ENCODE data around the gene GABRR3.

The GABRR3 gene

DNA sequence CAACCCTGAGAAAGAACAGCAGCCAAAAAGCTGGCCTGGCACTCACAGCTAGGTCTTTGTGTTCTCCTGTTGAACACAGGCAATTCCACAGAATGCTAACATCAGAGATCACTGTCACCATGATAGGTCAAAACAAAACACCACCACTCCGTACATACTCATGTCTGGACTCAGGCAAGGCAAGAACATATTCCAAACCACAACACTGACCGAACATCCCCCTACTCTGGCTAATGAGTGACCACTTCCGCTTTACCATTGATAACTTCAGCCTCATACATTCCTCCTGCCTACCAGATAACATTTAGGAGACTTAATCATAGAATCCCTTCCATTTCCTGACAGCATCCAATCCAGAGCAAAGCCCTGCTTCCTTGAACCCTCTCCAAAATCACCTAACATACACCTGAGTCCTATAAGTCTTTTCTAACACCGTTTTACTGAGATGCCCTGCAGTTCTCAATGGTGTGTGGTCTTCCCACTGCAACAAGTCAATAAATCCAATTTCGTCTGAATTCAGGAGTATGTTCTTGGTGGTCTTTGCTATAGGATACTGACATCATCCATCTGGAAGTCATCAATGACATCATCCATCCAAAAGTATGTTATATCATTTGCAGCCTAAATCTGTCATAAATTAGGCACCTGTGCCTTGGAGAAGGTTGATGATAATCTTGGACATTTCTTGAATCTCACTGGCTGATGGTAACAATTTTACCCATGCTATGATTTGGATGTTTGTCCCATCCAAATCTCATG lies 86.6 kb downstream of the GABRR3 start:
- TF ChIP-seq ZFX (IDR thresholded peaks at IDR 0.05; ENCODE audit: borderline replicate concordance) (no peak), CTCF (IDR thresholded peaks at IDR 0.05) (no peak)

DNA sequence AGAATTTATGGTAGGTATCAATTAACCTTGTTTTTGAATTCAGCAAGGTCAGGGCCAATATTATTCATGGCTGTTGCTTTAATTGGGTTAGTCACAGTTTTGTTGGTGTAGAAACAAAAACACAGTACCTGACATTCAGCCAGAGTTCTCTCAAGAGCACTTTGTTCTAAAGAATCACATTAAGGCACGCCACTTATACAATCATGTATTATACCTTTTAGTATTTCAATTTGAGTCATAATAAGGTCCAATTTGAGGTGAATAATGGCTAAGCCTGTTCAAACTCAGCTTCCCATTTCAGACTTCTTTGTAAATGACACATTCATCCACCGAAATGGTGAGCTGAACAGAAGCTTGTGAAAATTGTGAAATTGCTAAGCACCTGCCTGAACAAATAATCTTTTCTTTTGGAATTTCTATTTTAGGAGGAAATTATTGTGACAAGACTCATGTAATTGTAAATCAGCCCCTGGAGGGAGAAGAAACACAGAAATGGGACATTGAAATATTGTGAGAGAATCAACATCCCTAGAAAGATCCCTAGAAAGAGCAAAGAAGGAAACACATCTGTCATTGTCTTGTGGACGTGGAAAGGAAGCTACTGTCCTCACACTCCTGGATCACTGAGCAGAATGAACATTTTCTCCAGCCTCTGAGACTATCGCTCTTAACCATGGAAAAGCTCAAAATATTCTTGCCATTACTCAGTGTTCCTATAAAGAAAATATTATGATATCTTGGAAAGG lies 92.1 kb downstream of the GABRR3 start:
- no peak overlapping the region for H3K27ac ChIP-seq
- TF ChIP-seq CTCF (IDR thresholded peaks at IDR 0.05): no peak
- no peak for TF ChIP-seq ZFX (IDR thresholded peaks at IDR 0.05; ENCODE audit: borderline replicate concordance)

More for the DNA sequence above, 86.6 kb downstream of the GABRR3 start:
- 0 out of 2 replicates have a peak overlapping the region, but pooled peaks have one; percentile 19 for H3K27ac ChIP-seq

GRCh38 chr3:97940034-97940433 lies 95.1 kb downstream of the GABRR3 start:
- H3K27ac ChIP-seq: no peak overlapping the region
- TF ChIP-seq ZFX (IDR thresholded peaks at IDR 0.05; ENCODE audit: borderline replicate concordance): no peak
- no peak for TF ChIP-seq CTCF (IDR thresholded peaks at IDR 0.05)

DNA sequence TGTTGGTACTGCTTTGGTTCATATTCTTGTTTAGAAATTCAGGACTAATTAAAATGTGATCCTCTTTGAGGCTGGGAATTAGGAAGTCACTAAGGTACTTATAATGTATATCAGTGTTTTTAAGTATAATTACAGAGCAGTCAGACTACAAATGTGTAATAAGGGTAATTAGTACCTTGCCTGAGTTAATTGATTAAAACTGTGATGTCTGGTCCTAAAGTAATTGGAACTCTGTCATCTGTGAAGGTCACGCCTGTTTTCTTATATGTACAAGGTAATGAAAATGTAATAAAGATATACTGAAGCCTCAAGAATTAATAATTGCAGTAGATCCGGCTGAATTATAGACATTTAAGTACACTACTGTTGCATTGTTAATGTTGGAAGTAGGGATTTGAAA lies 95.7 kb downstream of the GABRR3 start:
- TF ChIP-seq CTCF (IDR thresholded peaks at IDR 0.05): no peak
- H3K27ac ChIP-seq: no peak overlapping the region

DNA sequence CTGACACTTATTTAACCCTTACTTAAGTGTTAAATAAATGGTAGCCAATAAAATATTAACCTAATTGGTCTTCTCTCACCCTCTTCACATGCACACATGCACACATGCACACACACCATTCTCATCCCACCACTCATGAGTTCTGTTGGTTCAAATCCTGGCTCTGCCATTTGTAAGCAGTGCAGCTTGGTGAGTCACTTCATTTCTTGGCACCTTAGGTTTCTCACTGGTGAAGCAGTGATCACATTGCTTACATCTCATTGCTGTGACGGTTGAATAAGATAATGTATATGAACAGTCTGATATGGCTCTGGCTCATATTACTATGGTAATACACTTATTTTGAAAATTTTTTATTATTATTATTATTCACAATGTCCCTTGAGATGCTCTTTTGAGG lies 96.7 kb downstream of the GABRR3 start:
- no peak overlapping the region for H3K27ac ChIP-seq
- TF ChIP-seq CTCF (IDR thresholded peaks at IDR 0.05) (no peak), ZFX (IDR thresholded peaks at IDR 0.05; ENCODE audit: borderline replicate concordance) (no peak)

- TF ChIP-seq ZFX (IDR thresholded peaks at IDR 0.05; ENCODE audit: borderline replicate concordance): no peak
- no peak for TF ChIP-seq CTCF (IDR thresholded peaks at IDR 0.05)
- no peak overlapping the region for H3K27ac ChIP-seq
These were observed 97.9 kb downstream of the GABRR3 start for GRCh38 chr3:97937205-97937604.

- TF ChIP-seq ZFX (IDR thresholded peaks at IDR 0.05; ENCODE audit: borderline replicate concordance): no peak
- TF ChIP-seq CTCF (IDR thresholded peaks at IDR 0.05): no peak
These were observed 99.3 kb downstream of the GABRR3 start for GRCh38 chr3:97935842-97936241.

More at GRCh38 chr3:97935842-97936241, 99.3 kb downstream of the GABRR3 start:
- H3K27ac ChIP-seq: no peak overlapping the region
